Measurements from ENCODE around the gene GPR27.

DNA sequence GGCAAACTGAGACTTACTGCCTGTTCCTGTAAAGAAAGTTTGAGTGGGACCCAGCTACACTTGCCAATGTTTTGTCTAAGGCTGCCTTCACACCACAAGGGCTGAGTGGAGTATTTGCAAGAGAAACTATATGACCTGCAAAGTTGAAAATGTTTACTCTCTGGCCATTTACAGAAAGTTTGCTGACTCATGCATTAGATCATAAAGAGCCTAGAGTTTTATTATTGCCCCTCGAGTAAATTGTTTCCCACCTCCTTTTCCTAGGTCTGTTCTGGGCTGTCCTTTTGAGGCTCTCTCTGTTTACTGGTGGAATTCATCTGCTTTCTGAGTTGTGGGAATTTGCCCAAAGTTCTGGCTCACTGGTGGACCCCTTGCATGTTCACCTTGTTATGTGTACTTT lies 38.0 kb downstream of the GPR27 start:
- TF ChIP-seq, protein P1, sequence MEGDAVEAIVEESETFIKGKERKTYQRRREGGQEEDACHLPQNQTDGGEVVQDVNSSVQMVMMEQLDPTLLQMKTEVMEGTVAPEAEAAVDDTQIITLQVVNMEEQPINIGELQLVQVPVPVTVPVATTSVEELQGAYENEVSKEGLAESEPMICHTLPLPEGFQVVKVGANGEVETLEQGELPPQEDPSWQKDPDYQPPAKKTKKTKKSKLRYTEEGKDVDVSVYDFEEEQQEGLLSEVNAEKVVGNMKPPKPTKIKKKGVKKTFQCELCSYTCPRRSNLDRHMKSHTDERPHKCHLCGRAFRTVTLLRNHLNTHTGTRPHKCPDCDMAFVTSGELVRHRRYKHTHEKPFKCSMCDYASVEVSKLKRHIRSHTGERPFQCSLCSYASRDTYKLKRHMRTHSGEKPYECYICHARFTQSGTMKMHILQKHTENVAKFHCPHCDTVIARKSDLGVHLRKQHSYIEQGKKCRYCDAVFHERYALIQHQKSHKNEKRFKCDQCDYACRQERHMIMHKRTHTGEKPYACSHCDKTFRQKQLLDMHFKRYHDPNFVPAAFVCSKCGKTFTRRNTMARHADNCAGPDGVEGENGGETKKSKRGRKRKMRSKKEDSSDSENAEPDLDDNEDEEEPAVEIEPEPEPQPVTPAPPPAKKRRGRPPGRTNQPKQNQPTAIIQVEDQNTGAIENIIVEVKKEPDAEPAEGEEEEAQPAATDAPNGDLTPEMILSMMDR (IDR thresholded peaks at IDR 0.05) = no peak
- no peak for TF ChIP-seq POLR2A (IDR thresholded peaks at IDR 0.05)

Measured in prostate gland (tissue), 2 donors.